Caco-2 (cell line): ENCODE measurements around the gene TBRG4. TPM values are rescaled to one million over a fixed set of nuclear protein-coding genes. Genes with fewer than 3 reads are reported as not detected.

Experiments
- BruUV-seq: library from RNA; stranded (reverse); fragments of 400-500 nt; replicated peaks from 2 replicates; lab custom pipeline; 2021; lab: Mats Ljungman, UMichigan
- CTCF ChIA-PET: fragments of 300-600 bp; sonication (Branson Sonifier 250); formaldehyde crosslinking; loops from one replicate; lab custom pipeline; 2022; ENCODE audit warnings: antibody characterized with exemption; lab: Charles Lee
- POLR2A ChIA-PET: fragments of 300-600 bp; sonication (Branson Sonifier 250); formaldehyde crosslinking; loops from one replicate; lab custom pipeline; 2022; ENCODE audit warnings: antibody characterized with exemption; lab: Charles Lee
- DNase-seq, 2 experiments: peaks; one replicate each; pipeline versions ENCODE4 v3.0.0 to v3.0.0-alpha.2; 2020 to 2022
- H3K27me3 ChIP-seq: replicated peaks from 2 replicates; pipeline ENCODE4 v1.6.0; 2011; ENCODE audit warnings: low read length; ENCODE audit not compliant: control insufficient read depth, insufficient read depth
- H3K36me3 ChIP-seq: 2 replicates; pipeline ENCODE4 v1.5.1; 2011; ENCODE audit warnings: low read length; ENCODE audit not compliant: control insufficient read depth, insufficient read depth
- H3K4me1 ChIP-seq: fragments of 250-450 bp; sonication (Bioruptor Pico); 2 replicates; pipeline ENCODE4 v1.5.1; 2020; ENCODE audit warnings: mild to moderate bottlenecking
- H3K4me3 ChIP-seq: 2 replicates; pipeline ENCODE4 v1.5.1; 2011; ENCODE audit warnings: low read depth, mild to moderate bottlenecking, control low read depth, low read length
- H3K9me3 ChIP-seq: fragments of 250-450 bp; sonication (Bioruptor Pico); 2 replicates; pipeline ENCODE4 v1.5.1; 2020; ENCODE audit warnings: mild to moderate bottlenecking, moderate library complexity
- H3K27ac Mint-ChIP-seq: one replicate; pipeline ENCODE4 v1.8.0; 2022; ENCODE audit warnings: mixed read lengths; ENCODE audit not compliant: unreplicated experiment
- H3K27me3 Mint-ChIP-seq: one replicate; pipeline ENCODE4 v1.8.0; 2022; ENCODE audit warnings: mixed read lengths; ENCODE audit not compliant: insufficient read depth, unreplicated experiment
- H3K36me3 Mint-ChIP-seq: one replicate; pipeline ENCODE4 v1.8.0; 2022; ENCODE audit warnings: mild to moderate bottlenecking, mixed read lengths; ENCODE audit not compliant: insufficient read depth, unreplicated experiment
- H3K4me1 Mint-ChIP-seq: one replicate; pipeline ENCODE4 v1.8.0; 2022; ENCODE audit warnings: low read depth, mixed read lengths; ENCODE audit not compliant: unreplicated experiment
- H3K4me3 Mint-ChIP-seq: one replicate; pipeline ENCODE4 v1.8.0; 2022; ENCODE audit warnings: mild to moderate bottlenecking, moderate library complexity, mixed read lengths; ENCODE audit not compliant: unreplicated experiment
- H3K9me3 Mint-ChIP-seq: one replicate; pipeline ENCODE4 v1.8.0; 2022; ENCODE audit warnings: mixed read lengths; ENCODE audit not compliant: unreplicated experiment
- intact Hi-C: fragments of 100-400 bp; cut with micrococcal nuclease; formaldehyde crosslinking; loops from one replicate; pipeline ENCODE4 v1.10.0; 2022; ENCODE audit not compliant: unreplicated experiment
- total RNA-seq: library from RNA; stranded (reverse); gene quantifications from 2 replicates; pipeline ENCODE4 v1.2.3, GENCODE V29; 2022
- TF ChIP-seq, protein P1 (sequence below), 2 experiments: fragments of 200-600 bp in 1 of 2; IDR thresholded peaks; 1 replicate in 1 of 2; 2 replicates in 1 of 2; pipeline versions ENCODE4 v1.5.1 to v1.8.0; 2011 to 2022; ENCODE audit warnings: antibody characterized with exemption in 1 of 2, control low read depth in 1 of 2, inconsistent platforms in 1 of 2, low read depth in 1 of 2, low read length in 1 of 2, mild to moderate bottlenecking in 1 of 2, moderate library complexity in 1 of 2; ENCODE audit not compliant: insufficient read depth in 1 of 2, severe bottlenecking in 1 of 2, unreplicated experiment in 1 of 2

TBRG4 gene
- total RNA-seq, 1 experiment from 2014 or later: 116 TPM

DNA sequence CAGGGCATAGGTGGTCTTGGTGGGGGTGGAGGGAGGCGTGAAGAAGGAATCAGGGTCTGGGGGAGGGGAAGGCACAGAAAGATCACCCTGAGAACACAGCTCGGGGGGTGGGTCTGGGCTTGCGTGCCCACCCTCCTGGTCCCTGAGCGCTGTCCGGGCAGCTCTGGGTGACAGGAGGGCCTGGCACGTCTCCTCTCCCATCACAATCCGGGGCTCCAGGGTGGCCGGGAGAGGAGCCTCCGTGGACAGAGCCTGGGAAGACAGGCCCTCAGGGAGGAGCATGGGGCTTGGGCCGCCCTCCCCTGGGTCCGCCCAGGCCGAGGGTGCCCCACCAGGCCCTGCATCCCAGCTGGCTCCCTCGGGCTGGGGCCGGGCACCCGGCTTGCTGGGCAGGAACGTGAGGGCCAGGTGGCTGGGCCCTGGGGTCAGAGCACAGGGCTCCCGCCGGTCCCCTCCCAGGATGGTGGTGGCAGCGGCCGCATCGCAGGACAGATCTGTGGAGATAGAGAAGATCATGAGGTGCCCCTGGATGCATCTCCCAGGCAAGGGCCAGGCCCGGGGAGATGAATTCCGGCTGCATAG, 25.8 kb downstream of the TBRG4 start:
- no peak for DNase-seq
- no peaks in the 10 kb centered on the region for H3K9me3 ChIP-seq
- Mint-ChIP-seq H3K9me3 (no peaks in the 10 kb centered on the region), H3K36me3 (peaks cover 6% of the 10 kb centered on the region), H3K4me1 (no peaks in the 10 kb centered on the region), H3K27me3 (no peaks in the 10 kb centered on the region), H3K27ac (no peak overlapping the region), H3K4me3 (no peak overlapping the region)
- ChIA-PET CTCF (no interaction called here), POLR2A (no interaction called here)
- H3K36me3 ChIP-seq: no peaks in the 10 kb centered on the region
- BruUV-seq: no TSS peak
- H3K4me3 ChIP-seq: no peak overlapping the region
- no peaks in the 10 kb centered on the region for H3K4me1 ChIP-seq
- H3K27me3 ChIP-seq: no peaks in the 10 kb centered on the region
- intact Hi-C loops: no loop called here
- TF ChIP-seq, protein P1, sequence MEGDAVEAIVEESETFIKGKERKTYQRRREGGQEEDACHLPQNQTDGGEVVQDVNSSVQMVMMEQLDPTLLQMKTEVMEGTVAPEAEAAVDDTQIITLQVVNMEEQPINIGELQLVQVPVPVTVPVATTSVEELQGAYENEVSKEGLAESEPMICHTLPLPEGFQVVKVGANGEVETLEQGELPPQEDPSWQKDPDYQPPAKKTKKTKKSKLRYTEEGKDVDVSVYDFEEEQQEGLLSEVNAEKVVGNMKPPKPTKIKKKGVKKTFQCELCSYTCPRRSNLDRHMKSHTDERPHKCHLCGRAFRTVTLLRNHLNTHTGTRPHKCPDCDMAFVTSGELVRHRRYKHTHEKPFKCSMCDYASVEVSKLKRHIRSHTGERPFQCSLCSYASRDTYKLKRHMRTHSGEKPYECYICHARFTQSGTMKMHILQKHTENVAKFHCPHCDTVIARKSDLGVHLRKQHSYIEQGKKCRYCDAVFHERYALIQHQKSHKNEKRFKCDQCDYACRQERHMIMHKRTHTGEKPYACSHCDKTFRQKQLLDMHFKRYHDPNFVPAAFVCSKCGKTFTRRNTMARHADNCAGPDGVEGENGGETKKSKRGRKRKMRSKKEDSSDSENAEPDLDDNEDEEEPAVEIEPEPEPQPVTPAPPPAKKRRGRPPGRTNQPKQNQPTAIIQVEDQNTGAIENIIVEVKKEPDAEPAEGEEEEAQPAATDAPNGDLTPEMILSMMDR (IDR thresholded peaks at IDR 0.05; ENCODE audit: insufficient read depth in 1 of 2, low read depth in 1 of 2, low read length in 1 of 2, severe bottlenecking in 1 of 2, unreplicated experiment in 1 of 2): no peak

DNA sequence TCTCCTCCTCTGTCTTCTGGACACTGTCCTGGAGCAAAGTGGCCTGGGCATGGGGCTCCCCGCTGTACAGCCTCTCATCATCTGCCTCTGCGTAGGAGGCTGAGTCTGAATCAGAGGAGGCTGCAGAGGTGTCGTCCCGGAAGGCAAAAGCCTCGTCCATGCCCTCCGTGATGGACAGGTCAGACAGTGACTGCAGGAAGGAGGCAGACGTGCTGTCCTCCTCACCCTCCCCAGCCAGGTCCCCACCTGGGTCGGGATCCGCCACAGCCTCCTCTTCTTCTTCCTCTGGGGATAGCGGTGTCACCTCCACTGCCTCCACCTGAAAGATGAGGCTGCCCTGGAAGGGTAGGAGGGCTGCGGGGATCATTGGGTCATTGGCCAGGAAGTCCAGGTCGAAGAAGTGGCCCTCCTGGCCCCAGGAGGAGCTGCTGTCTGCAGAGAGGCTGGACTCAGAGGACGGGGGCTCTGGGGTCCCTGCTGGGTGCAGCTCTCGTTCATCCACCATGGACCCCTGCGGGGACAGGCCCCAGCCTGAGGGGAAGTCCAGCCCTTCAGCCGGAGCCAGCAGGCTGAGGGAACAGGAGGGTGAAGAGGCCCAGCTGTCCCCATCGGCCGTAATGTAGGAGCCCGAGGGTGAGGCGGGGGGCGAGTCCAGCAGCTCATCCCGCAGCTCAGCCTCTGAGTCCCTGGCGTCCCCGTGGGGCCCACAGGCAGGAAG, 26.4 kb downstream of the TBRG4 start:
- Histone ChIP-seq H3K4me1 (no peaks in the 10 kb centered on the region), H3K9me3 (no peaks in the 10 kb centered on the region), H3K27me3 (no peaks in the 10 kb centered on the region), H3K4me3 (no peak overlapping the region), H3K36me3 (no peaks in the 10 kb centered on the region)
- TF ChIP-seq, protein P1 (IDR thresholded peaks at IDR 0.05; ENCODE audit: insufficient read depth in 1 of 2, low read depth in 1 of 2, low read length in 1 of 2, severe bottlenecking in 1 of 2, unreplicated experiment in 1 of 2): no peak
- CTCF ChIA-PET: no interaction called here
- Mint-ChIP-seq H3K4me1 (no peaks in the 10 kb centered on the region), H3K9me3 (no peaks in the 10 kb centered on the region), H3K4me3 (no peak overlapping the region), H3K36me3 (peaks cover 6% of the 10 kb centered on the region), H3K27me3 (no peaks in the 10 kb centered on the region), H3K27ac (no peak overlapping the region)
- no peak for DNase-seq
- intact Hi-C loops: no loop called here
- POLR2A ChIA-PET: no interaction called here
- no TSS peak for BruUV-seq

DNA sequence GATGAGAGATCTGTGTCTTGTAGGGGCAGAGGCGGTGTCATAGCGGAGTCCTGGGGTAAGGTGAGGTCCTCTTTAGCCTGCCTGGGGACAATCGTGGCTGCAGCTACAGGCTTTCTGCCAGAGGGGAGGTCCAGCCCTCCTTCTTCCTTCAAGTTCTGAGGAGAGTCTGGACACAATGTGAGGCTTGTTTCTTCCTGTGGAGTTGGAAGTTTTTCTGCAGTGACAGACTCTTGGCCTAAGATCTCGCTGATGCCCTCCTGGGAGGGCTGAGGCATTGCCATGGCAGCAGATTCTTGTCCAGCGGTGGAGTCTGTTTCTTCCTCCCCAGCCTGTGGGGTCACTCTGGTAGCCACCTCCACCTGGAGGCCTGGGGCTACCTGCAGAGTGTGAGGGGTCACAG, 27.2 kb downstream of the TBRG4 start:
- Mint-ChIP-seq H3K27me3 (no peaks in the 10 kb centered on the region), H3K9me3 (no peaks in the 10 kb centered on the region), H3K36me3 (peaks cover under 1% of the 10 kb centered on the region), H3K27ac (no peak overlapping the region), H3K4me3 (no peak overlapping the region), H3K4me1 (no peaks in the 10 kb centered on the region)
- Histone ChIP-seq H3K36me3 (no peaks in the 10 kb centered on the region), H3K27me3 (no peaks in the 10 kb centered on the region), H3K4me3 (no peak overlapping the region), H3K4me1 (no peaks in the 10 kb centered on the region), H3K9me3 (no peaks in the 10 kb centered on the region)
- no peak for DNase-seq
- BruUV-seq: no TSS peak
- ChIA-PET CTCF (no interaction called here), POLR2A (no interaction called here)
- intact Hi-C loops: no loop called here
- TF ChIP-seq, protein P1 (IDR thresholded peaks at IDR 0.05; ENCODE audit: insufficient read depth in 1 of 2, low read depth in 1 of 2, low read length in 1 of 2, severe bottlenecking in 1 of 2, unreplicated experiment in 1 of 2): no peak
